ENCODE results near the gene KCNN2. TPM values are rescaled to one million over a fixed set of nuclear protein-coding genes. Genes with fewer than 3 reads are reported as not detected.

The KCNN2 gene
- total and polyA plus RNA-seq, 4 donors = 0.09 to 4.6 (median 3.0) TPM

- Histone ChIP-seq H3K36me3 (ENCODE audit: control insufficient read depth in 4 of 4, insufficient read depth in 3 of 4, low read depth in 1 of 4, low read length in 3 of 4) (no peaks in the 10 kb centered on the region), H3K4me3 (ENCODE audit: low read depth in 1 of 3, low read length in 3 of 3) (no peak overlapping the region), H3K9me3 (ENCODE audit: control insufficient read depth in 4 of 4, low read length in 3 of 4) (no peaks in the 10 kb centered on the region), H3K9ac (ENCODE audit: low read depth in 1 of 2, low read length in 2 of 2) (no peak overlapping the region), H3K27me3 (ENCODE audit: control insufficient read depth in 4 of 4, insufficient read depth in 4 of 4, low read length in 3 of 4) (peaks cover 0 to 3% (median 0%) of the 10 kb centered on the region in 4 donors), H3K27ac (ENCODE audit: low read depth in 1 of 2, low read length in 2 of 2) (no peak overlapping the region), H3K4me1 (ENCODE audit: control insufficient read depth in 4 of 4, insufficient read depth in 4 of 4, low read length in 3 of 4) (no peaks in the 10 kb centered on the region)
- TF ChIP-seq CTCF (IDR thresholded peaks at IDR 0.05; ENCODE audit: low read depth, low read length, missing input control) (no peak), EGR1 (IDR thresholded peaks at IDR 0.05; ENCODE audit: low read depth in 2 of 2) (no peak), GABPA (IDR thresholded peaks at IDR 0.05 in 1 of 2, conservative IDR thresholded peaks at IDR 0.05 in 1 of 2) (no peak), FOXA2 (IDR thresholded peaks at IDR 0.05) (no peak), FOXA1 (IDR thresholded peaks at IDR 0.05) (no peak), RAD21 (IDR thresholded peaks at IDR 0.05) (no peak), HNF4A (conservative IDR thresholded peaks at IDR 0.05) (no peak), HNF4G (IDR thresholded peaks at IDR 0.05) (no peak), YY1 (IDR thresholded peaks at IDR 0.05) (no peak), JUND (IDR thresholded peaks at IDR 0.05) (no peak), SP1 (IDR thresholded peaks at IDR 0.05) (no peak), TAF1 (conservative IDR thresholded peaks at IDR 0.05) (no peak), NR2F2 (IDR thresholded peaks at IDR 0.05) (no peak), RXRA (IDR thresholded peaks at IDR 0.05) (no peak)
- TF ChIP-seq, protein P1, sequence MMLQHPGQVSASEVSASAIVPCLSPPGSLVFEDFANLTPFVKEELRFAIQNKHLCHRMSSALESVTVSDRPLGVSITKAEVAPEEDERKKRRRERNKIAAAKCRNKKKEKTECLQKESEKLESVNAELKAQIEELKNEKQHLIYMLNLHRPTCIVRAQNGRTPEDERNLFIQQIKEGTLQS (IDR thresholded peaks at IDR 0.05) = no peak
- TF ChIP-seq, protein P2, sequence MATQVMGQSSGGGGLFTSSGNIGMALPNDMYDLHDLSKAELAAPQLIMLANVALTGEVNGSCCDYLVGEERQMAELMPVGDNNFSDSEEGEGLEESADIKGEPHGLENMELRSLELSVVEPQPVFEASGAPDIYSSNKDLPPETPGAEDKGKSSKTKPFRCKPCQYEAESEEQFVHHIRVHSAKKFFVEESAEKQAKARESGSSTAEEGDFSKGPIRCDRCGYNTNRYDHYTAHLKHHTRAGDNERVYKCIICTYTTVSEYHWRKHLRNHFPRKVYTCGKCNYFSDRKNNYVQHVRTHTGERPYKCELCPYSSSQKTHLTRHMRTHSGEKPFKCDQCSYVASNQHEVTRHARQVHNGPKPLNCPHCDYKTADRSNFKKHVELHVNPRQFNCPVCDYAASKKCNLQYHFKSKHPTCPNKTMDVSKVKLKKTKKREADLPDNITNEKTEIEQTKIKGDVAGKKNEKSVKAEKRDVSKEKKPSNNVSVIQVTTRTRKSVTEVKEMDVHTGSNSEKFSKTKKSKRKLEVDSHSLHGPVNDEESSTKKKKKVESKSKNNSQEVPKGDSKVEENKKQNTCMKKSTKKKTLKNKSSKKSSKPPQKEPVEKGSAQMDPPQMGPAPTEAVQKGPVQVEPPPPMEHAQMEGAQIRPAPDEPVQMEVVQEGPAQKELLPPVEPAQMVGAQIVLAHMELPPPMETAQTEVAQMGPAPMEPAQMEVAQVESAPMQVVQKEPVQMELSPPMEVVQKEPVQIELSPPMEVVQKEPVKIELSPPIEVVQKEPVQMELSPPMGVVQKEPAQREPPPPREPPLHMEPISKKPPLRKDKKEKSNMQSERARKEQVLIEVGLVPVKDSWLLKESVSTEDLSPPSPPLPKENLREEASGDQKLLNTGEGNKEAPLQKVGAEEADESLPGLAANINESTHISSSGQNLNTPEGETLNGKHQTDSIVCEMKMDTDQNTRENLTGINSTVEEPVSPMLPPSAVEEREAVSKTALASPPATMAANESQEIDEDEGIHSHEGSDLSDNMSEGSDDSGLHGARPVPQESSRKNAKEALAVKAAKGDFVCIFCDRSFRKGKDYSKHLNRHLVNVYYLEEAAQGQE (IDR thresholded peaks at IDR 0.05) = no peak
- TF ChIP-seq, protein P3, sequence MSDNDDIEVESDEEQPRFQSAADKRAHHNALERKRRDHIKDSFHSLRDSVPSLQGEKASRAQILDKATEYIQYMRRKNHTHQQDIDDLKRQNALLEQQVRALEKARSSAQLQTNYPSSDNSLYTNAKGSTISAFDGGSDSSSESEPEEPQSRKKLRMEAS (IDR thresholded peaks at IDR 0.05) = no peak
- TF ChIP-seq, protein P4, sequence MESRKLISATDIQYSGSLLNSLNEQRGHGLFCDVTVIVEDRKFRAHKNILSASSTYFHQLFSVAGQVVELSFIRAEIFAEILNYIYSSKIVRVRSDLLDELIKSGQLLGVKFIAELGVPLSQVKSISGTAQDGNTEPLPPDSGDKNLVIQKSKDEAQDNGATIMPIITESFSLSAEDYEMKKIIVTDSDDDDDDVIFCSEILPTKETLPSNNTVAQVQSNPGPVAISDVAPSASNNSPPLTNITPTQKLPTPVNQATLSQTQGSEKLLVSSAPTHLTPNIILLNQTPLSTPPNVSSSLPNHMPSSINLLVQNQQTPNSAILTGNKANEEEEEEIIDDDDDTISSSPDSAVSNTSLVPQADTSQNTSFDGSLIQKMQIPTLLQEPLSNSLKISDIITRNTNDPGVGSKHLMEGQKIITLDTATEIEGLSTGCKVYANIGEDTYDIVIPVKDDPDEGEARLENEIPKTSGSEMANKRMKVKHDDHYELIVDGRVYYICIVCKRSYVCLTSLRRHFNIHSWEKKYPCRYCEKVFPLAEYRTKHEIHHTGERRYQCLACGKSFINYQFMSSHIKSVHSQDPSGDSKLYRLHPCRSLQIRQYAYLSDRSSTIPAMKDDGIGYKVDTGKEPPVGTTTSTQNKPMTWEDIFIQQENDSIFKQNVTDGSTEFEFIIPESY (IDR thresholded peaks at IDR 0.05) = no peak
- DNase-seq (ENCODE audit: low spot score) = no peak
- WGBS = 39% methylated on average over 1 of the region's 1 CpG
These were observed 42.0 kb upstream of the KCNN2 start for GRCh38 chr5:114319821-114320220.
